Fibroblast of lung (primary cell): ENCODE measurements around the gene GPR62. TPM values are rescaled to one million over a fixed set of nuclear protein-coding genes. Genes with fewer than 3 reads are reported as not detected.
A peak's percentile ranks its signal among the peaks of the same experiment; 100 is the strongest.

ENCODE experiments used
- DNase-seq, 2 donors: peaks; one replicate each; pipeline versions ENCODE4 v3.0.0 to v3.0.0-alpha.2; 2010; ENCODE audit warnings: low read depth in 2 of 2
- H2AFZ ChIP-seq: 2 replicates; pipeline ENCODE4 v1.5.1; 2012; ENCODE audit warnings: low read length, control low read depth, inconsistent platforms
- H3K27ac ChIP-seq: 2 replicates; pipeline ENCODE4 v1.5.1; 2011; ENCODE audit warnings: low read length, control low read depth; ENCODE audit not compliant: insufficient read depth
- H3K27me3 ChIP-seq: 2 replicates; pipeline ENCODE4 v1.5.1; 2011; ENCODE audit warnings: mild to moderate bottlenecking, low read length; ENCODE audit not compliant: control insufficient read depth, insufficient read depth
- H3K36me3 ChIP-seq: 2 replicates; pipeline ENCODE4 v1.5.1; 2011; ENCODE audit warnings: low read length; ENCODE audit not compliant: control insufficient read depth, insufficient read depth
- H3K4me1 ChIP-seq: 2 replicates; pipeline ENCODE4 v1.5.1; 2011; ENCODE audit warnings: low read length; ENCODE audit not compliant: control insufficient read depth, insufficient read depth; ENCODE audit errors: extremely low read depth
- H3K4me2 ChIP-seq: 2 replicates; pipeline ENCODE4 v1.5.1; 2011; ENCODE audit warnings: low read length, control low read depth; ENCODE audit not compliant: insufficient read depth; ENCODE audit errors: extremely low read depth
- H3K4me3 ChIP-seq, 4 experiments: fragments of 200-600 bp in 1 of 4; sonication (generic) in 1 of 4; replicated peaks in 1 of 4; 2 replicates each; pipeline ENCODE4 v1.5.1; 2011 to 2016; ENCODE audit warnings: low read length in 4 of 4, low read depth in 3 of 4, mild to moderate bottlenecking in 3 of 4, control low read depth in 2 of 4, inconsistent platforms in 1 of 4, mixed read lengths in 1 of 4; ENCODE audit not compliant: insufficient read depth in 1 of 4; ENCODE audit errors: control extremely low read depth in 1 of 4
- H3K79me2 ChIP-seq: 2 replicates; pipeline ENCODE4 v1.5.1; 2012; ENCODE audit warnings: mild to moderate bottlenecking, low read length, inconsistent platforms; ENCODE audit not compliant: control insufficient read depth, insufficient read depth
- H3K9ac ChIP-seq: 2 replicates; pipeline ENCODE4 v1.5.1; 2011; ENCODE audit warnings: mild to moderate bottlenecking, low read length, control low read depth; ENCODE audit not compliant: insufficient read depth
- H3K9me3 ChIP-seq: 2 replicates; pipeline ENCODE4 v1.5.1; 2012; ENCODE audit warnings: low read depth, low read length; ENCODE audit not compliant: control insufficient read depth, insufficient read depth
- H4K20me1 ChIP-seq: 2 replicates; pipeline ENCODE4 v1.5.1; 2011; ENCODE audit warnings: low read length; ENCODE audit not compliant: control insufficient read depth, insufficient read depth; ENCODE audit errors: extremely low read depth
- EZH2 ChIP-seq: IDR thresholded peaks from 2 replicates; pipeline ENCODE4 v1.5.1; 2012; ENCODE audit warnings: low read length, control low read depth, mild to moderate bottlenecking; ENCODE audit errors: missing control alignments
- polyA minus RNA-seq: library from RNA; depleted of rRNA, polyadenylated mRNA; stranded (reverse); fragments of >200 nt; gene quantifications from 2 replicates; pipeline ENCODE4 v1.2.3, GENCODE V29; 2011; ENCODE audit warnings: low replicate concordance
- polyA plus RNA-seq, 2 donors: library from polyadenylated mRNA; depleted of rRNA in 1 of 2; stranded (reverse) in 1 of 2; unstranded in 1 of 2; fragments of >200 nt; gene quantifications; 2 replicates each; pipeline ENCODE4 v1.2.1, GENCODE V29; 2011 to 2012; ENCODE audit warnings: missing spikeins in 1 of 2
- total RNA-seq: library from RNA; depleted of rRNA; stranded (reverse); fragments of >200 nt; gene quantifications from 2 replicates; pipeline ENCODE4 v1.2.1, GENCODE V29; 2014
- TF ChIP-seq, protein P1 (sequence below), 2 donors: IDR thresholded peaks in 1 of 2; conservative IDR thresholded peaks in 1 of 2; 1 replicate in 1 of 2; 2 replicates in 1 of 2; pipeline ENCODE4 v1.5.1; 2011 to 2012; ENCODE audit warnings: low read length in 2 of 2, control low read depth in 1 of 2, inconsistent platforms in 1 of 2, low read depth in 1 of 2, mild to moderate bottlenecking in 1 of 2

The GPR62 gene, protein sequence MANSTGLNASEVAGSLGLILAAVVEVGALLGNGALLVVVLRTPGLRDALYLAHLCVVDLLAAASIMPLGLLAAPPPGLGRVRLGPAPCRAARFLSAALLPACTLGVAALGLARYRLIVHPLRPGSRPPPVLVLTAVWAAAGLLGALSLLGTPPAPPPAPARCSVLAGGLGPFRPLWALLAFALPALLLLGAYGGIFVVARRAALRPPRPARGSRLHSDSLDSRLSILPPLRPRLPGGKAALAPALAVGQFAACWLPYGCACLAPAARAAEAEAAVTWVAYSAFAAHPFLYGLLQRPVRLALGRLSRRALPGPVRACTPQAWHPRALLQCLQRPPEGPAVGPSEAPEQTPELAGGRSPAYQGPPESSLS
- total RNA-seq (under 0.01 TPM in 2 replicates), polyA plus RNA-seq (0.02 TPM in 1 of 2 replicates, not detected in the other), polyA minus RNA-seq (0.24 and 1.1 TPM in 2 replicates)
- not detected in 2 replicates for polyA plus RNA-seq (2012)

DNA sequence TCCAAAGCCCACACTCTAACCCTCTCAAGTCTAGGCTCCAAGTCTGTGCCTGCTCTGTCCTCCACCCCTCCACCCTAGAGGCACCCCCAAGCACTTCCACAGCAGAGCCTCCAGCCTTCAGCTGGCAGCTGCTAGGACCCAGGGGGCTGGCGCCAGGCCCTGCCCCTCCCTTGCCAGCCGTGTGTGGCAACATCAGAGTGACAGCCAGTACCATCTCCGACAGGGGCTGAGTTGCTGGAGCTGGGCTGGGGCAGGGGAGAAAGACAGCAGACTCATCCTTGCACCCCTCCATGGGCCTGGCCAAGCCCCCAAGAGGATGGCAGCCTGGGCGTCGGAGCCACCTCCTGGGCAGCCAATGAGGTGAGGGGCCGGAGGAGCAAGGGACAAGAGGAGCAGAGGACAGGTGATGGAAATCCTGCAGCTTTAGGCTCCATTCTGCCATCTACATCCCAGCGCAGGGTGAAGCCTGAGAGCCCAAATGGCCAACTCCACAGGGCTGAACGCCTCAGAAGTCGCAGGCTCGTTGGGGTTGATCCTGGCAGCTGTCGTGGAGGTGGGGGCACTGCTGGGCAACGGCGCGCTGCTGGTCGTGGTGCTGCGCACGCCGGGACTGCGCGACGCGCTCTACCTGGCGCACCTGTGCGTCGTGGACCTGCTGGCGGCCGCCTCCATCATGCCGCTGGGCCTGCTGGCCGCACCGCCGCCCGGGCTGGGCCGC is at the start of gene GPR62:
GPR62 (plus strand) TSS at position 207 of the 718 bp plus-strand sequence; CDS start at position 479, 272 bp downstream.
- H3K27ac ChIP-seq: no peak within 1 kb of the TSS

DNA sequence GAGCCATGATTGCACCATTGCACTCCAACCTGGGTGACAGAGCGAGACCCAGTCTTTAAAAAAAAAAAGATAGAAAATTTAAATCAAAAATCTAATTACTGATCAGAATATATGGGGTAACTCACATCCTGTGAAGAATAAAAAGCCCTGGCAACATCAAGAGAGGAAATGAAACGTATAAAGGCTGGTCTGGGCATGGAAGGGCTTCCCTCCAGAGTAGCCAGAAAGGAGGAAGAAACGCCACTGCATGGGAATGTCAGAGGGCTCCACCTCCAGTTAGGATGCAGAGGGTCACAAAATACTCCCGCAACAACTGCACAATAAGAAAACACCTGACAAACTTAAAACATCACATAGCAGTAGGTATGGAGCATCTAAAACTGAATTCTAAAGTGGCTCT is 47.2 kb upstream of the GPR62 start:
- no peak overlapping the region for H2AFZ ChIP-seq
- TF ChIP-seq EZH2: no peak
- TF ChIP-seq, protein P1, sequence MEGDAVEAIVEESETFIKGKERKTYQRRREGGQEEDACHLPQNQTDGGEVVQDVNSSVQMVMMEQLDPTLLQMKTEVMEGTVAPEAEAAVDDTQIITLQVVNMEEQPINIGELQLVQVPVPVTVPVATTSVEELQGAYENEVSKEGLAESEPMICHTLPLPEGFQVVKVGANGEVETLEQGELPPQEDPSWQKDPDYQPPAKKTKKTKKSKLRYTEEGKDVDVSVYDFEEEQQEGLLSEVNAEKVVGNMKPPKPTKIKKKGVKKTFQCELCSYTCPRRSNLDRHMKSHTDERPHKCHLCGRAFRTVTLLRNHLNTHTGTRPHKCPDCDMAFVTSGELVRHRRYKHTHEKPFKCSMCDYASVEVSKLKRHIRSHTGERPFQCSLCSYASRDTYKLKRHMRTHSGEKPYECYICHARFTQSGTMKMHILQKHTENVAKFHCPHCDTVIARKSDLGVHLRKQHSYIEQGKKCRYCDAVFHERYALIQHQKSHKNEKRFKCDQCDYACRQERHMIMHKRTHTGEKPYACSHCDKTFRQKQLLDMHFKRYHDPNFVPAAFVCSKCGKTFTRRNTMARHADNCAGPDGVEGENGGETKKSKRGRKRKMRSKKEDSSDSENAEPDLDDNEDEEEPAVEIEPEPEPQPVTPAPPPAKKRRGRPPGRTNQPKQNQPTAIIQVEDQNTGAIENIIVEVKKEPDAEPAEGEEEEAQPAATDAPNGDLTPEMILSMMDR (conservative IDR thresholded peaks at IDR 0.05 in 1 of 2, IDR thresholded peaks at IDR 0.05 in 1 of 2; ENCODE audit: low read depth in 1 of 2, low read length in 2 of 2): no peak

More for the DNA sequence above, at the start of gene GPR62:
- no peak for TF ChIP-seq EZH2
- TF ChIP-seq, protein P1 (conservative IDR thresholded peaks at IDR 0.05 in 1 of 2, IDR thresholded peaks at IDR 0.05 in 1 of 2; ENCODE audit: low read depth in 1 of 2, low read length in 2 of 2): no peak
- H3K4me3 ChIP-seq: peak within 1 kb of the TSS in 1 of 4 experiments; percentile 17
- H3K9me3 ChIP-seq: no peaks in the 10 kb centered on the region
- H3K79me2 ChIP-seq: no peaks in the 10 kb centered on the region
- H3K36me3 ChIP-seq: peaks cover 9% of the 10 kb centered on the region
- H3K4me2 ChIP-seq: peak within 1 kb of the TSS; percentile 51
- H3K27me3 ChIP-seq: peaks cover 5% of the 10 kb centered on the region
- no peak for DNase-seq
- H4K20me1 ChIP-seq: no peaks in the 10 kb centered on the region
- no peaks in the 10 kb centered on the region for H3K4me1 ChIP-seq
- no peak within 1 kb of the TSS for H3K9ac ChIP-seq
- H2AFZ ChIP-seq: no peak within 1 kb of the TSS

DNA sequence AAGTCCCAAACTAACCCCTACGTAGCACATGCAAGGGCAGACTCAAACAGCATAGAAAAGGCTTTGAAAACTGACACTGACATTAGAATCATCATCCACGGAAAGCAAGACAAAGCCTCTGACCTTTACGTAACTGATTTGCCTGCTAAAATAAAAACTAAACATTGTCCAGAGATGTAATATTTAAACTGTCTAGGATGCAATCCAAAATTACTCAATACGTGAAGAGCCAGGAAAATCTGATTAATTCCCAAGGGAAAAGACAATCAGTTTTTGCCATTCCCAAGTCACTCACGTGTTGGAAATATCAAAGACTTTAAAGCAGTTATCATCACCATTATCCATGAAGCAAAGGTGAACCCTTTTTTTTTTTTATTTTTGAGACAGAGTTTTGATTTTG is 38.8 kb upstream of the GPR62 start:
- Histone ChIP-seq H3K4me2 (no peak overlapping the region), H3K27me3 (no peaks in the 10 kb centered on the region), H3K27ac (no peak overlapping the region), H2AFZ (no peak overlapping the region), H3K9ac (no peak overlapping the region), H3K4me3 (no peak overlapping the region), H3K79me2 (no peaks in the 10 kb centered on the region), H3K4me1 (no peaks in the 10 kb centered on the region), H3K36me3 (no peaks in the 10 kb centered on the region), H4K20me1 (no peaks in the 10 kb centered on the region), H3K9me3 (no peaks in the 10 kb centered on the region)
- no peak for DNase-seq
- TF ChIP-seq EZH2: no peak
- TF ChIP-seq, protein P1 (conservative IDR thresholded peaks at IDR 0.05 in 1 of 2, IDR thresholded peaks at IDR 0.05 in 1 of 2; ENCODE audit: low read depth in 1 of 2, low read length in 2 of 2): no peak

More for the DNA sequence above, 47.2 kb upstream of the GPR62 start:
- Histone ChIP-seq H3K4me2 (no peak overlapping the region), H3K27me3 (no peaks in the 10 kb centered on the region), H3K4me3 (no peak overlapping the region), H3K4me1 (no peaks in the 10 kb centered on the region), H4K20me1 (no peaks in the 10 kb centered on the region), H3K27ac (no peak overlapping the region), H3K9me3 (no peaks in the 10 kb centered on the region), H3K9ac (no peak overlapping the region), H3K36me3 (no peaks in the 10 kb centered on the region), H3K79me2 (no peaks in the 10 kb centered on the region)
- DNase-seq: no peak
